Hematopoietic multipotent progenitor cell (in vitro differentiated cells): ENCODE results near the gene GAL3ST2. TPM values are rescaled to one million over a fixed set of nuclear protein-coding genes. Genes with fewer than 3 reads are reported as not detected.

ENCODE experiments used
- total RNA-seq: library from RNA; depleted of rRNA; stranded (reverse); fragments of >200 nt; gene quantifications from one replicate; pipeline ENCODE4 v1.2.3, GENCODE V29; 2012

The GAL3ST2 gene
- total RNA-seq, 1 donor, result 3.8 TPM

Other genes with a start within 250 kb of the GAL3ST2 start
- under 0.01 TPM for gene BOK, start 218.1 kb upstream of the GAL3ST2 start, total RNA-seq
- gene THAP4, start 139.7 kb upstream of the GAL3ST2 start, total RNA-seq, result 49.8 TPM
- 93.2 TPM for gene ATG4B, start 139.1 kb upstream of the GAL3ST2 start, total RNA-seq
- 10.0 TPM for gene DTYMK, start 90.0 kb upstream of the GAL3ST2 start, total RNA-seq
- gene ING5, start 74.8 kb upstream of the GAL3ST2 start, total RNA-seq, result 43.9 TPM
- gene D2HGDH, start 42.2 kb upstream of the GAL3ST2 start, total RNA-seq, result 29.1 TPM
- 9.2 TPM for gene NEU4, start 32.4 kb downstream of the GAL3ST2 start, total RNA-seq
- 0.27 TPM for gene PDCD1, start 82.1 kb downstream of the GAL3ST2 start, total RNA-seq
- gene RTP5, start 92.9 kb downstream of the GAL3ST2 start, total RNA-seq, result 1.1 TPM